Activated CD4-positive, alpha-beta T cell treated with anti-CD3 and anti-CD28 coated beads, Interleukin-2, amount 10 ng/mL, durations not matched to agents 24 days and 14 days (primary cell): ENCODE results near the gene REEP1. TPM values are rescaled to one million over a fixed set of nuclear protein-coding genes. Genes with fewer than 3 reads are reported as not detected.

ENCODE experiments used
- DNase-seq: peaks from one replicate; pipeline ENCODE4 v3.0.0; 2022
- H3K27ac Mint-ChIP-seq: one replicate; pipeline ENCODE4 v1.8.0; 2022; ENCODE audit warnings: mild to moderate bottlenecking, mixed read lengths
- H3K27me3 Mint-ChIP-seq: one replicate; pipeline ENCODE4 v1.8.0; 2022; ENCODE audit warnings: mixed read lengths
- H3K36me3 Mint-ChIP-seq: one replicate; pipeline ENCODE4 v1.8.0; 2022; ENCODE audit warnings: low read depth, mild to moderate bottlenecking, mixed read lengths
- H3K4me1 Mint-ChIP-seq: one replicate; pipeline ENCODE4 v1.8.0; 2021; ENCODE audit warnings: mixed read lengths
- H3K4me3 Mint-ChIP-seq: one replicate; pipeline ENCODE4 v1.8.0; 2022; ENCODE audit warnings: mild to moderate bottlenecking, moderate library complexity, mixed read lengths
- H3K9me3 Mint-ChIP-seq: one replicate; pipeline ENCODE4 v1.8.0; 2021; ENCODE audit warnings: mixed read lengths
- intact Hi-C: fragments of 100-400 bp; cut with micrococcal nuclease; formaldehyde crosslinking; loops from one replicate; pipeline ENCODE4 v1.15.1; 2023
- total RNA-seq: library from RNA; stranded (reverse); gene quantifications from 2 replicates; pipeline ENCODE4 v1.2.3, GENCODE V29; 2022

The REEP1 gene
- total RNA-seq, 1 donor from 2014 or later, result 0.44 TPM

GRCh38 chr2:86275384-86275799 lies 62.0 kb downstream of the REEP1 start:
- Mint-ChIP-seq H3K9me3 (peaks cover 31% of the 10 kb centered on the region), H3K36me3 (peaks cover 15% of the 10 kb centered on the region), H3K4me3 (no peak overlapping the region), H3K27me3 (peaks cover 2% of the 10 kb centered on the region), H3K27ac (no peak overlapping the region), H3K4me1 (peaks cover 27% of the 10 kb centered on the region)
- intact Hi-C loops, result no loop called here
- no peak for DNase-seq

- no peak overlapping the region for H3K27ac Mint-ChIP-seq
Observed at GRCh38 chr2:86274918-86275275, 62.5 kb downstream of the REEP1 start.

GRCh38 chr2:86274265-86274917 lies 63.0 kb downstream of the REEP1 start:
- intact Hi-C loops, result no loop called here
- DNase-seq, result no peak
- Mint-ChIP-seq H3K9me3 (peaks cover 31% of the 10 kb centered on the region), H3K36me3 (peaks cover 15% of the 10 kb centered on the region), H3K27ac (peak overlapping the region; percentile 34), H3K4me3 (peak overlapping the region; percentile 18), H3K4me1 (peaks cover 27% of the 10 kb centered on the region), H3K27me3 (no peaks in the 10 kb centered on the region)

More at GRCh38 chr2:86274918-86275275, 62.5 kb downstream of the REEP1 start:
- Mint-ChIP-seq H3K36me3 (peaks cover 15% of the 10 kb centered on the region), H3K4me3 (no peak overlapping the region), H3K27me3 (peaks cover 2% of the 10 kb centered on the region), H3K4me1 (peaks cover 27% of the 10 kb centered on the region), H3K9me3 (peaks cover 31% of the 10 kb centered on the region)
- no peak for DNase-seq
- intact Hi-C loops, result no loop called here

- H3K27me3 Mint-ChIP-seq, result peaks cover 15% of the 10 kb centered on the region
- H3K4me1 Mint-ChIP-seq, result peaks cover 27% of the 10 kb centered on the region
- peaks cover 15% of the 10 kb centered on the region for H3K36me3 Mint-ChIP-seq
- H3K9me3 Mint-ChIP-seq, result peaks cover 38% of the 10 kb centered on the region
- no peak for DNase-seq
- H3K27ac Mint-ChIP-seq, result no peak overlapping the region
- intact Hi-C loops, result no loop called here
- no peak overlapping the region for H3K4me3 Mint-ChIP-seq
Observed at GRCh38 chr2:86272111-86272510, 65.3 kb downstream of the REEP1 start.

GRCh38 chr2:86271248-86271647 lies 66.2 kb downstream of the REEP1 start:
- no peak overlapping the region for H3K4me3 Mint-ChIP-seq
- H3K4me1 Mint-ChIP-seq, result peaks cover 27% of the 10 kb centered on the region
- H3K27me3 Mint-ChIP-seq, result peaks cover 16% of the 10 kb centered on the region
- H3K9me3 Mint-ChIP-seq, result peaks cover 40% of the 10 kb centered on the region
- peaks cover 15% of the 10 kb centered on the region for H3K36me3 Mint-ChIP-seq
- no peak overlapping the region for H3K27ac Mint-ChIP-seq
- intact Hi-C loops, result no loop called here
- no peak for DNase-seq

GRCh38 chr2:86263956-86264355 lies 73.5 kb downstream of the REEP1 start:
- H3K36me3 Mint-ChIP-seq, result no peaks in the 10 kb centered on the region
- DNase-seq, result no peak
- intact Hi-C loops, result no loop called here
- peaks cover 16% of the 10 kb centered on the region for H3K27me3 Mint-ChIP-seq
- no peak overlapping the region for H3K27ac Mint-ChIP-seq
- no peak overlapping the region for H3K4me3 Mint-ChIP-seq
- peaks cover 12% of the 10 kb centered on the region for H3K9me3 Mint-ChIP-seq
- no peaks in the 10 kb centered on the region for H3K4me1 Mint-ChIP-seq

- DNase-seq, result no peak
- Mint-ChIP-seq H3K27ac (no peak overlapping the region), H3K27me3 (peaks cover 2% of the 10 kb centered on the region), H3K36me3 (no peaks in the 10 kb centered on the region), H3K4me3 (no peak overlapping the region), H3K4me1 (no peaks in the 10 kb centered on the region), H3K9me3 (peaks cover 3% of the 10 kb centered on the region)
- intact Hi-C loops, result no loop called here
Observed at GRCh38 chr2:86260978-86261377, 76.4 kb downstream of the REEP1 start.

- no peak overlapping the region for H3K27ac Mint-ChIP-seq
- H3K9me3 Mint-ChIP-seq, result no peaks in the 10 kb centered on the region
- intact Hi-C loops, result no loop called here
- no peaks in the 10 kb centered on the region for H3K27me3 Mint-ChIP-seq
- H3K4me3 Mint-ChIP-seq, result no peak overlapping the region
- no peaks in the 10 kb centered on the region for H3K36me3 Mint-ChIP-seq
- no peak for DNase-seq
- H3K4me1 Mint-ChIP-seq, result no peaks in the 10 kb centered on the region
Observed at GRCh38 chr2:86258106-86258505, 79.3 kb downstream of the REEP1 start.

- DNase-seq, result no peak
- no peaks in the 10 kb centered on the region for H3K27me3 Mint-ChIP-seq
- no peaks in the 10 kb centered on the region for H3K36me3 Mint-ChIP-seq
- no peak overlapping the region for H3K27ac Mint-ChIP-seq
- no peaks in the 10 kb centered on the region for H3K9me3 Mint-ChIP-seq
- H3K4me3 Mint-ChIP-seq, result no peak overlapping the region
- H3K4me1 Mint-ChIP-seq, result no peaks in the 10 kb centered on the region
- intact Hi-C loops, result no loop called here
Observed at GRCh38 chr2:86256982-86257381, 80.4 kb downstream of the REEP1 start.

- DNase-seq, result no peak
- no peak overlapping the region for H3K27ac Mint-ChIP-seq
- no peaks in the 10 kb centered on the region for H3K36me3 Mint-ChIP-seq
Observed at GRCh38 chr2:86256300-86256699, 81.1 kb downstream of the REEP1 start.

GRCh38 chr2:86254576-86255538 lies 82.6 kb downstream of the REEP1 start:
- no peak for DNase-seq
- H3K9me3 Mint-ChIP-seq, result no peaks in the 10 kb centered on the region
- no peak overlapping the region for H3K4me3 Mint-ChIP-seq
- no peaks in the 10 kb centered on the region for H3K4me1 Mint-ChIP-seq
- no peak overlapping the region for H3K27ac Mint-ChIP-seq
- intact Hi-C loops, result no loop called here
- peaks cover 11% of the 10 kb centered on the region for H3K27me3 Mint-ChIP-seq
- H3K36me3 Mint-ChIP-seq, result no peaks in the 10 kb centered on the region

More at GRCh38 chr2:86256300-86256699, 81.1 kb downstream of the REEP1 start:
- H3K9me3 Mint-ChIP-seq, result no peaks in the 10 kb centered on the region
- no peak overlapping the region for H3K4me3 Mint-ChIP-seq
- peaks cover 4% of the 10 kb centered on the region for H3K27me3 Mint-ChIP-seq
- no peaks in the 10 kb centered on the region for H3K4me1 Mint-ChIP-seq
- intact Hi-C loops, result no loop called here

- Mint-ChIP-seq H3K4me1 (no peaks in the 10 kb centered on the region), H3K27me3 (peaks cover 11% of the 10 kb centered on the region), H3K4me3 (no peak overlapping the region), H3K36me3 (no peaks in the 10 kb centered on the region), H3K9me3 (no peaks in the 10 kb centered on the region), H3K27ac (no peak overlapping the region)
- intact Hi-C loops, result no loop called here
- DNase-seq, result no peak
Observed at GRCh38 chr2:86253424-86253823, 84.0 kb downstream of the REEP1 start.

- no peak overlapping the region for H3K4me3 Mint-ChIP-seq
- H3K4me1 Mint-ChIP-seq, result no peaks in the 10 kb centered on the region
- intact Hi-C loops, result no loop called here
- H3K27ac Mint-ChIP-seq, result no peak overlapping the region
- DNase-seq, result no peak
- no peaks in the 10 kb centered on the region for H3K9me3 Mint-ChIP-seq
- H3K36me3 Mint-ChIP-seq, result no peaks in the 10 kb centered on the region
- H3K27me3 Mint-ChIP-seq, result peaks cover 11% of the 10 kb centered on the region
Observed at GRCh38 chr2:86251840-86252266, 85.6 kb downstream of the REEP1 start.
